HepG2 (cell line): ENCODE measurements around the gene TXNDC11. TPM values are rescaled to one million over a fixed set of nuclear protein-coding genes. Genes with fewer than 3 reads are reported as not detected.

Experiments
- AHDC1 ChIP-seq: sonication (generic); formaldehyde crosslinking; IDR thresholded peaks from 2 replicates; pipeline ENCODE4 v1.5.1; 2020; ENCODE audit warnings: mild to moderate bottlenecking, missing genetic modification reagents, borderline replicate concordance
- GPN1 ChIP-seq: sonication (generic); formaldehyde crosslinking; IDR thresholded peaks from 2 replicates; pipeline ENCODE4 v1.5.1; 2020; ENCODE audit warnings: missing genetic modification reagents, borderline replicate concordance
- MAFF ChIP-seq: IDR thresholded peaks from 2 replicates; pipeline ENCODE4 v1.6.1; 2011; ENCODE audit warnings: low read depth, low read length, improper control_type of control experiment
- PAXIP1 ChIP-seq: sonication (generic); formaldehyde crosslinking; conservative IDR thresholded peaks from 2 replicates; pipeline ENCODE4 v1.4.0; 2020; ENCODE audit warnings: mild to moderate bottlenecking, missing genetic modification reagents, moderate library complexity
- REL ChIP-seq: sonication (generic); formaldehyde crosslinking; conservative IDR thresholded peaks from 2 replicates; pipeline ENCODE4 v1.8.0; 2022; ENCODE audit warnings: mild to moderate bottlenecking, missing genetic modification reagents, moderate library complexity
- SALL1 ChIP-seq: sonication (generic); formaldehyde crosslinking; IDR thresholded peaks from 2 replicates; pipeline ENCODE4 v1.8.0; 2022; ENCODE audit warnings: mild to moderate bottlenecking, missing genetic modification reagents
- ZBTB40 ChIP-seq, 2 experiments: fragments of 450-650 bp in 1 of 2; sonication (generic) in 1 of 2; formaldehyde crosslinking in 1 of 2; IDR thresholded peaks; 2 replicates each; pipeline versions ENCODE4 v1.6.1 to v1.8.0; 2016 to 2022; ENCODE audit warnings: antibody characterized with exemption in 1 of 2, mild to moderate bottlenecking in 1 of 2, missing genetic modification reagents in 1 of 2
- ZIK1 ChIP-seq: sonication (generic); formaldehyde crosslinking; IDR thresholded peaks from 2 replicates; pipeline ENCODE4 v1.5.0; 2020; ENCODE audit warnings: mild to moderate bottlenecking, low read depth, missing genetic modification reagents, borderline replicate concordance
- ZNF615 ChIP-seq: sonication (generic); formaldehyde crosslinking; IDR thresholded peaks from 2 replicates; pipeline ENCODE4 v1.5.0; 2020; ENCODE audit warnings: mild to moderate bottlenecking, missing genetic modification reagents, borderline replicate concordance
- polyA plus RNA-seq, 8 experiments: library from polyadenylated mRNA; depleted of rRNA in 3 of 8; stranded (reverse) in 7 of 8; unstranded in 1 of 8; fragments of >200 nt; fragmentation: Illumina TruSeq in 4 of 8; extraction: Trizol in 4 of 8; gene quantifications; 2 replicates each; pipeline versions ENCODE4 v1.2.1 to v1.2.3, GENCODE V29; 2011 to 2016; ENCODE audit warnings: low read depth in 4 of 8, missing spikeins in 1 of 8, mixed read lengths in 1 of 8; ENCODE audit not compliant: insufficient read depth in 1 of 8
- total RNA-seq, 5 experiments: library from RNA; depleted of rRNA; stranded (reverse); fragments of >200 nt; fragmentation: Illumina TruSeq; extraction: Trizol; gene quantifications; 2 replicates each; pipeline ENCODE4 v1.2.3, GENCODE V29; 2016; ENCODE audit warnings: low read depth in 1 of 5

TXNDC11 gene
- total and polyA plus RNA-seq, 2 of the 13 experiments (the other 11 are each of a cell fraction or from before 2014, with no cell fraction given), result 74.9 to 123 TPM

- TF ChIP-seq PAXIP1 (CRISPR knock-in tag) (0 out of 2 replicates have a peak, but pooled peaks have one; percentile 16), GPN1 (CRISPR knock-in tag) (no peak), ZIK1 (CRISPR knock-in tag) (no peak), REL (CRISPR knock-in tag) (no peak), MAFF (peak; percentile 76), ZBTB40 (IDR thresholded peaks at IDR 0.05) (no peak), ZBTB40 (CRISPR knock-in tag; IDR thresholded peaks at IDR 0.05) (no peak), SALL1 (CRISPR knock-in tag) (no peak), AHDC1 (0 out of 2 replicates have a peak, but pooled peaks have one; percentile 36), ZNF615 (CRISPR knock-in tag) (no peak)
Measured at GRCh38 chr16:11759163-11759834, 16.6 kb upstream of the TXNDC11 start (continued).
